Measurements from ENCODE around the gene PIEZO2.
"Not testable (repeated sequence)": the region's sequence is repeated elsewhere in the genome, so short reads cannot be mapped to it uniquely, and the experiment has no call there.

PIEZO2 gene

GRCh38 chr18:10878703-10879102 lies 270.7 kb downstream of the PIEZO2 start:
- DNase-seq = no peak

DNA sequence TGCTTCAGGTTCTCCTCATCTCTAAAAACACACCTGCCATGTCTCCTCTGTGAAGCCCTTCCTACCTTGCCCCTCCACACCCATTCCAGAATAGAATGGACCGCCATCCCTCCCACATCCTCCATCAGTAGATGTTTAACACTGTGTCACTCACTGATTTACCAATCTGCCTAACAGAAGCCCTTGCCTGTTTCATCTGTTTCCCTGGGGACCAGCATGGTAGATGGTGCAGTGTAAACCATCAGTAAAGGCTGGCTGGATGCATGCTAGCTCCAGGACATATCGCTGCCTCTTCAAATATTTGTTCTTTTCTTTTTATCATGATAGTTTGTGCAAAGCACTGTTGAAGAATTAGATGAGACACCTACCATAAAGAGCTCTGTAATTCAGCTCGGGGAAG lies 271.4 kb downstream of the PIEZO2 start:
- DNase-seq = no peak

DNA sequence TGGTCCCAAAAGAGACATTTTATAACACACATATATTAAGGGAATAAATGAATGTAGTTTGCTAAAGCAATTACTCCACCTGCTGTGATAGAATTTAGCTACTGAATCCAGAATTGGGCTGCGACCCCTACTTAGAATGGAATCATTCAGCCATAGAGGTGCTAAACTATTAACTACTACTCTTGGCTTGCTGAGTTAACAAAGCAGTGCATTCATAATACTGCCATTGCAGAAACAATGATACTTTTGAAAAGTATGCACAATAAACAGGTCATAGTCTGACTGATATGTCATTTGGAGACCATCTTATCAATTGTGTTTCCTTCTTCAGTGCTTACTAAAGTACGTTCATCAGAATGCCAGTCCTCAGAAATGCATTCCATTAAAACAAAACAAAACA lies 273.6 kb downstream of the PIEZO2 start:
- DNase-seq = no peak

- no peak for DNase-seq
Observed at GRCh38 chr18:10872304-10872703, 277.1 kb downstream of the PIEZO2 start.

DNA sequence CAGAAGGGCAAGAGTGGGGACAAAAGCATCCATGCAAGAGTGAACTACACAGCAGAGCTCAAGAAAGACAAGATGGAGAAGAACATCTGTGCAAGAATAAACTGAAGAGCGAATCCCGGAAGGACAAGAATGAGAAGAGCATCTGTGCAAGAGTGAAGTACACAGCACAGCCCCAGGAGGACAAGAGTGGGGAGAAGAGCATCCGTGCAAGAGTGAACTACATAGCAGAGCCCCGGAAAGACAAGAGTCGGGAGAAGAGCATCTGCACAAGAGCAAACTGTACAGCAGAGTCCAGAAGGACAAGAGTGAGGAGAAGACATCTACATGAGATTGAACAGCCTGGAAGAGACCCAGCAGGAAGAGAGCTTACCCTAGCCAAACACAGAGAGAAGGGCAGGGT lies 284.6 kb downstream of the PIEZO2 start:
- no peak for DNase-seq

DNA sequence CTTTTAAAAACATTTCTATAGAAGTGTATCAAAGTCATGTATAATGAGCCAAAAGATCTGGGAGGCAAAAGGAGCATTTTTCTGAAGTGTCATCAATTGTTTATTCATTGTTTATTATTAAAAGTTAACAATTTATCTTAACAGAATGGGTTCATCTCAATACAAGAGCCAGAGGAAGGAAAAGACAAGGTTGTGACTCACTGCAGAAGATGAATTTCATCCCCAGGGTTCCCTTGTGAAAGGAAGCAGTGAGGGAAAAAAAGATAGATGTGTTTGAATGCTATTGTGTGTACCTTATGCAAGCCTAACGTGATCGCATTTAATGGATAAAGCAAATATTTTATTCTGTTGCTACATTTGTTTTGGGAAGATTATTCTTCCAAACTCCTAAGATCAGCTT lies 286.3 kb downstream of the PIEZO2 start:
- DNase-seq = no peak

GRCh38 chr18:10860928-10861327 lies 288.4 kb downstream of the PIEZO2 start:
- no peak for DNase-seq

- no peak for DNase-seq
Observed at GRCh38 chr18:10860382-10860781, 289.0 kb downstream of the PIEZO2 start.

GRCh38 chr18:10858477-10858876 lies 290.9 kb downstream of the PIEZO2 start:
- DNase-seq = no peak

DNA sequence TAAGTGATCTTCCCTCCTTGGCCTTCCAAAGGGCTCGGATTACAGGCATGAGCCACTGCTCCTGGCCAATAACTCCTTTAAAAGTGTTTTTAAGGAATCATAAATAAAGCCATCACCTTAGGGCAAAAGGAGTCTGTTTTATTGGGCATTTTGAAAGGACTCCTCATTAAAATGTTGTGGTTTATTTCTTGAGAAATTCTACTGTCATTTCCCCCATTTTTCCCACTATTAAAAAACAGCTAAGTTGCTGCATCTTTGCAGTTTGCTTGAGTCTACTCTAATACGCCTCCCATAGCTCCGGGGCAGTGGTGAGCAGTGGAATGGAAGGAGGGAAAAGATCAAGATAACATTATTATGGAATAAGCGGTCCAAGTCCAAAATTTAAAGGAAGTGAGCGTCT lies 293.2 kb downstream of the PIEZO2 start:
- no peak for DNase-seq

- no peak for DNase-seq
Observed at GRCh38 chr18:10852385-10853303, 296.7 kb downstream of the PIEZO2 start.

DNA sequence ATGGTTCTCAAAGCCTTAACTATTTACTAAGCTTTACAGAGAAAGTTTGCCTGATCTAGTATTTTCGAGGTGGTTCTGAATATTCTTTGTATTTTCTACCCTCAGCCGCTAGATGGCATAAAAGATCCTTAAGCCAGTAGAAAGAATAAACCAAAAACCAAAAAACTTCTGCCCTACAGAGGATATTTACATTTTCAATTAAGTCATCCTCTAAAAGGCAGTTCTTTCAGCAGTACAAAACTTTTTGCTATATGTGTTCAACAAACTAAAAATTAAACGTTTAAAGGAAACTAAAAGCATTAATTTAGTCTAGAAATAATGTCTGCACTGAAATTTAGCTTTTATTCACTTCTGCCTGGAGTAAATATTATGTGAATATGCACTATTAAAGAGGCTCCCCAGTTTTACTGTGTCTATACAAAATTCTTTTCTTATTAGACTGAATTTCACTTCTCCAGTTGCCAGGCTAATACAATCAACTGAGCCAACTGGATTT lies 297.5 kb downstream of the PIEZO2 start:
- peak; percentile 59 for DNase-seq

DNA sequence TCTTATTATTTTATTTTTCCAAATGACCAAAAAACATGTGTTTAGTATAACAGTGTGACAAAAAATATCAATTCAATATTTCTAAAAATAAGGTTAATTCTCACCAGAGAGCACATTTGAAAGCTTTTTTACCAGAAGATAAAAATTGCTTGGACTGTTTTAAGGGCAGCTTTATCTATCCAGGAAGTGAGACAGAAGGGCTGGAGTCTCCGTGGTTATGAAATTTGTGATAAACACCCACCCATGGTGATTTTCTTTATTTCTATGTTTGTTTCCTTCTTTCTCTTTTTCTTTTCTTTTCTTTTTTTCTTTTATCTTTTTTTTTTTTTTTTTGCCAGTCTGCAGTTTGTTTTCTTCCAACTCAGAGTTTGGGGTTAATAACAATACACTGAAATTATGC lies 298.5 kb downstream of the PIEZO2 start:
- DNase-seq = no peak

DNA sequence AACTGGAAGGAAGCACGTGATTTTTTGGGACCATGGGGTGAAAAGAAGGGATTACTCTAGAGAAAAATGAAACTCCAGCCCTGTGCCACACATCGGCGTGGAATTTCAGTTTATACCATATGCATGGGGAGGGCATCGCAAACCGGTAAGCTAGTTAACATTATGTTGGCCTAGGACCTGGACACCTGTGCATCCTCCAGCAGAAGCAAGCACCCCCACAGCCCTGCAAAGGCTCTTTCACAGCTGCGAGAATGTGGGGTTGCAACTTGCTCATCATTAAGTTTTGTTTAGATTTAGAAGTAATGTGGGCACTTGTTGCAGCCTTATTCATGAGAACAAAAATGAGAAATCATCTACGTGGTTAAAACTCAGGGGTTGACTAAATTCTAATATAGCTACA lies 299.2 kb downstream of the PIEZO2 start:
- no peak for DNase-seq

- DNase-seq = no peak
Observed at GRCh38 chr18:10847907-10848306, 301.5 kb downstream of the PIEZO2 start.

- no peak for DNase-seq
Observed at GRCh38 chr18:10847408-10847790, 302.0 kb downstream of the PIEZO2 start.

- no peak for DNase-seq
Observed at GRCh38 chr18:10846657-10847407, 302.5 kb downstream of the PIEZO2 start.

- DNase-seq = not testable (repeated sequence)
Observed at GRCh38 chr18:10846035-10846434, 303.3 kb downstream of the PIEZO2 start.

GRCh38 chr18:10843565-10843964 lies 305.8 kb downstream of the PIEZO2 start:
- no peak for DNase-seq

GRCh38 chr18:10842861-10843260 lies 306.5 kb downstream of the PIEZO2 start:
- DNase-seq = no peak

GRCh38 chr18:10842371-10842770 lies 307.0 kb downstream of the PIEZO2 start:
- no peak for DNase-seq

DNA sequence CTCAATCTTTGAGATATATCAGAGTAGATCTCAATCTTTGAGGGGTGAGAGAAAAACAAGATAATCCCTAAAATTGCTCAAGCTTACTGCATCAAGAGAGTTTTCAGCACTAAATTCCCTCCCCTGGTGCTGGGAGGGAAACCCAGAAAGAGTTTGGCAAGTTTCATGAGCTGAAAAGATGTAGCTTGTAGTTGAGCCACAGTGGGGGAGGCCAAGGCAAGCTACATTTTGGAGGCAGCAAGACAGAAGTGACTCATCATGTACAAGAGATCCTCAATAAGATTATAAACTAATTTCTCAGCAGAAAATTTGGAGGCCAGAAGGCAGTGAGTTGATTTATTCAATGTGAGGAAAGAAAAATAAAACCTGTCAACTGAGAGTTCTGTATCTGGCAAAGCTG lies 308.2 kb downstream of the PIEZO2 start:
- DNase-seq = no peak

- no peak for DNase-seq
Observed at GRCh38 chr18:10840743-10841142, 308.6 kb downstream of the PIEZO2 start.

- no peak for DNase-seq
Observed at GRCh38 chr18:10839421-10839820, 309.9 kb downstream of the PIEZO2 start.

Measured in NCI-H82 (cell line).